HG03354 (cell line): Measurements from ENCODE around the gene SPP1.
"Not testable (repeated sequence)": the region's sequence is repeated elsewhere in the genome, so short reads cannot be mapped to it uniquely, and the experiment has no call there.

Source experiments
- ATAC-seq: cut with Tn5 transposase; IDR thresholded peaks from one replicate; pipeline ENCODE4 v1.9.1; 2021; ENCODE audit warnings: mild to moderate bottlenecking; ENCODE audit not compliant: unreplicated experiment, poor library complexity, severe bottlenecking

The SPP1 gene

GRCh38 chr4:87983996-87984395, 8.5 kb downstream of the SPP1 start:
- no peak for ATAC-seq

DNA sequence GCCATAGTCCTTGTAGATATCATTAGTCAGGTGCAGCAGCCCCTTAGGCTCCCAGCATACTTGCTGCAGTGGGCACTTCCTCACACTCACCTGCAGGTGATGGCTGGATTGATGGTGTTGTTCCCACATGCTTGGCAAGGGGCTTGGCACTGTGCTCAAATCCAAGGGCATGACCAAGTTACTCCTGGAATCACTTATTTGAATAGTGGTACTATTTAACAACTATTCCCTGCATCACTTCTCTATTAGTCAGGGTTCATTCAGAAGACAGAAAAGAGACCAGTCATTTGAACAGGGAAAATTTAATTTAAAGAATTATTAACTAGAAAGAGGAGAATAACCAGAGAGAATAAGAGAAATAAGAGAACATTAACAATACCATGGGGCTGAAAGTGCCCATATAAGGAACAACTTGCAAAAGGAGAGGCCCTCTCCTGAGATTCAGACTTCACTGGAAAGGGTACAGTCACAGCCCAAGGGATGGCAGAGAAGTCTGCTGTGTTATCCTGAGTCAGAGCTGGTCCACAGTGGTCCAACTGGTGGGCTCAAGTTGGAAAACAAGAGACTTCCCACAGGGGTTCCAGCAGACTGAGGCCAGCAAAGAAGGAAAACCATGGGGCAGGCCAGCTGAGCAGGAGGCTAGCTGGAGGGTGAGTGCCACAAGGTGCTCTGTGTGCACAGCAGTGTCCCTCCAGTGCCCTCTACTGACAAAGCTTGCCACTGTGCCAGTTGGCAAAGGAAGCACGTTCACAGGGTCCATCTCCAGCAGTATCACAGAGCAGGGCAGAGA, 9.8 kb downstream of the SPP1 start:
- peak; percentile 79 for ATAC-seq

GRCh38 chr4:87985887-87986200, 10.3 kb downstream of the SPP1 start:
- no peak for ATAC-seq

DNA sequence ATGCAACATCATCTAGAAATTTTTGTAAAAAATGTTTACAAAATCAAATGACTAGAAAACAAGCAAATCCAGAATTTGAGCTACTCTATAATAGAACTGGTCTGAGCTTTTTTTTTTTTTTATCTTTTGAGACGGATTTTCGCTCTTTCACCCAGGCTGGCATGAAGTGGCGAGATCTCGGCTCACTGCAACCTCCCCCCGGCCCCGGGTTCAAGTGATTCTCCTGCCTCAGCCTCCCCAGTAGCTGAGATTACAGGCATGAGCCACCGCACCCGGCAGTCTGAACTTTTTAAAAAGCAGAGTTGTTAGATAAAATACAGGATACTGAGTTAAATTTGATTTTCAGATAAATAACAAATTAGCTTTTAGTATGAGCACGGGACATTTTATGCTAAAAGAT, 11.0 kb downstream of the SPP1 start:
- ATAC-seq: no peak

- ATAC-seq: no peak
Measured at GRCh38 chr4:87989765-87990164, 14.3 kb downstream of the SPP1 start.

DNA sequence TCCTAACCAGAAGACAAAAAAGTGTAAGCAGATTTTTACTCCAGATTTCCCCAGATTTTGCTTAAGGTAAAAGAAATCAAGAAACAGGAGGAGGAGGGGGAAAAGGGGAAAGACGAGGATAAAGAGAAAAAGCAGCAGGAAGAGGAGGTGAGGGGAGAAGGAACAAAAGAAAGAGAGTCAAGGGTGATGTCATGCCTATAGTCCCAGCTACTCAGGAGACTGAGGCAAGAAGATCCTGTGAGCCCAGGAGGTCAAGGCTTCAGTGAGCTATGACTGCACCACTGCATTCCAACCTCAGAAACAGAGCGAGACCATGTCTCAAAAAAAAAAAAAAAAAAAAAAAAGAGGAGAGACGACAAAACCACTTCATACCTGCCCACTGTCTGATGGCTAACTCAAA, 19.9 kb downstream of the SPP1 start:
- ATAC-seq: no peak

- not testable (repeated sequence) for ATAC-seq
Measured at GRCh38 chr4:87999191-87999691, 23.7 kb downstream of the SPP1 start.

DNA sequence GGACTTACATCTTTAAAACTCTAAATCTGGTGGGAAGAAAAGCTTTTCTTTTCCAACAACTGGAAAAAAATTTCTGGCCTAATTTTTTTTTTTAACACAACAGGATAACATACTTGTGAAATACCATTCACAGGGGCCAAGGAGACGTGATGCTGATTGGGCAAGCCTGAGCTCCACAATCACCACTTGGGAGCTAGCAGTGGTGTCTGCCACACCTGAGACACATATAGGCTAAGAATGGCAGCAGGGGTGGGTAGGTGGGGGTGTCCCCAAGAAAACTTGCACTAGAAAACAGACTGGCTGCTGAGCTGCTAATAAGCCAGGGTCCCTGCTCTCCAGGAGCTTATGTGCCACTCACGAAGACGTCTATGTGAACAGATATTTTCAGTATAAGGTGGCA, 26.4 kb downstream of the SPP1 start:
- no peak for ATAC-seq

DNA sequence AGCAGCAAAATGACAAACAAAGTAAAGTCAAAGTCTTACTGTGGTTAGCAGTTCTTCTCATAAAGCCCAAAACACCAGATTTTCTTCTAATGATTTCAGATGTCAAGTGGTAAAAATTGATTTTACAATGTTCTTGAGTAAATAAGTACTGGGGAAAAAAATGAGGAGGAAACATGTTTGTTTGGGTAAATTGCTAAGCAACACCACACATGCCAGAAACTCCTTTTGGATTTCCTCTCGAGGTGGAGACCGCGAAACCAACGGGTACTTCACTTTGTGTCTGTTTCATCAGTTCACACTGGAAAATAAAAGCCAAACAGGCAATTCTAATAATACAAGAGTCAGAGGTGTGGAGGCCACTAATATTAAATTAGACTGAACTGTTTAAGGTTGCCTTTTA, 27.3 kb downstream of the SPP1 start:
- ATAC-seq: no peak

GRCh38 chr4:88003261-88003660, 27.7 kb downstream of the SPP1 start:
- no peak for ATAC-seq

DNA sequence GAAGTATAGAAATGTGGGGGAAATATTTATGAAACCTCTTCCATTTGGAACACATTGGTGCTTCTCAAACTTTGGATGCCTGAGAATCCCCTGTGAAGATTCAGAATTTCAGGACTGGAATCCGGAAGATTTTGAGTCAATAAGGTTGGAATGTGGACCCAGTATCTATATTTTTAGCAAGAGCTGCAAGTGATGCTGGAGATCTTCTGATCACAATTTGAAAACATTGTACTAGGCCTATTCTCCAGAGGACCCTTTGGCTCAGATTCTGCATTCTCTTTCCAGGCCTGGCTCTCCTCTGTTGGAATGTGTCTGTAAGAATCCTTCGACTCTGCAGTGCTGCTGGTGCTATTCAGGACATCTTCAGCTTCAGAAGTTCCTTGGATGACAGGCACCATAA, 29.6 kb downstream of the SPP1 start:
- no peak for ATAC-seq

GRCh38 chr4:88005946-88006345, 30.4 kb downstream of the SPP1 start:
- ATAC-seq: no peak

DNA sequence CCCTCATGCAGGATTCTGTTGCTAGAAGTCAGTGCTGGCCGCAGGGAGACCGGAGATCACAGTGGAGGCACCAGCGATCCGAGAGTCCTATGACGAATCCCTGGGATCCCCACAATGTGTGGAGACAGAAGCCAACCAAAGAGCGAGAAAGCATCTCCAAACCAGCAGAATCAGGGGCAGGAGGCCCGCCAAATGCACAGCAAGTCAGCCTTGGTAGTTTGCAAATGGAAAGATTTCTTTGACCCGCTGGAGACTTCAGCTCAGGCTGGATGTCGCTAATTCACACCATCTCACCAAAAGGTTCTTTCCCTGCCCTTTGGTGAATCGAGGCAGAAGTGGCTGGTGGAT, 31.4 kb downstream of the SPP1 start:
- ATAC-seq: no peak

GRCh38 chr4:88007304-88008121, 32.0 kb downstream of the SPP1 start, which contains the start of gene PKD2:
PKD2 (plus strand) TSS chr4:88007635; CDS start chr4:88007734, 99 bp downstream.
- peak; percentile 87 for ATAC-seq

DNA sequence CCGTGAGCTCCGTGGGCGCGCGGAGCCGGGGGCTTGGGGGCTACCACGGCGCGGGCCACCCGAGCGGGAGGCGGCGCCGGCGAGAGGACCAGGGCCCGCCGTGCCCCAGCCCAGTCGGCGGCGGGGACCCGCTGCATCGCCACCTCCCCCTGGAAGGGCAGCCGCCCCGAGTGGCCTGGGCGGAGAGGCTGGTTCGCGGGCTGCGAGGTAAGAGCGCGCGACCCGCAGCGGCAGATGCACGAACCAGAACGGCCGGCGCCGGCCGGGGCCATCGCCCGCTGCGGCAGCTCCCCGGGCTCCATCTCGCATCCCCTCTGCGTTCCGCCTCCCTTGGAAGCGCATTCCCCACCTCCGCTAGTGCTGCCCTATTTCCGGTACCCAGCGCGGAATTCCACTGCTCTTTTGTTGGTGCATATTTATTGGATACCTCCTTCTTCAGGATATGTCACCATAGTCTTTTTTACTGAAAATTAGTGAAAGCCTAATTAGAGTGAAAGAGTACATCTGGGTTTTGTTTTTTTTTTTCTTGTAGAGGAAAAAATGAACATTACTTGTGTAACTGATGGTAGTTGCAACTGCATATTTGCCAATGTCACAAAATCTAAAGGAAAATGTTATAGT, 32.7 kb downstream of the SPP1 start:
- ATAC-seq: peak; percentile 51

DNA sequence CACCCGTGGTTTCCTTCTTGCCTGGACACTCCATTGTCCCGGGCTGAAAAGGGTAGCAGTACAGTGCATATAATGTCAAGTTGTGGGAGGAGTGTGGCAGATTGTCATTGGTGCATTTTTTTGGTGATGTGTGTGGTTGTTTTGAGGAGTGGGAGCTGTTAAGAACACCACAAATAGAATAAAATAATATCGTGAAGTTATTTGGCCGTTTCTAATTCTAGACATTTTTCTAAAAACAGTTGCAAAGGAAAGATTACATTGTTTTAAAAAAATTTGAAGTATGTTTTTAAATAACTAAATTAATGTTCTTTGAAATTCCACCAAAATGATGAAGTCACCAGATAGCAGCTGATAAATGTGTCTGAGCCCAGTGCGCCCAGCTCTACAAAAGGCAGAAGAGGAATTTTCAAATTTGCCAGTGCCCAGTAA, 33.2 kb downstream of the SPP1 start:
- ATAC-seq: no peak

- no peak for ATAC-seq
Measured at GRCh38 chr4:88009871-88010270, 34.4 kb downstream of the SPP1 start.

DNA sequence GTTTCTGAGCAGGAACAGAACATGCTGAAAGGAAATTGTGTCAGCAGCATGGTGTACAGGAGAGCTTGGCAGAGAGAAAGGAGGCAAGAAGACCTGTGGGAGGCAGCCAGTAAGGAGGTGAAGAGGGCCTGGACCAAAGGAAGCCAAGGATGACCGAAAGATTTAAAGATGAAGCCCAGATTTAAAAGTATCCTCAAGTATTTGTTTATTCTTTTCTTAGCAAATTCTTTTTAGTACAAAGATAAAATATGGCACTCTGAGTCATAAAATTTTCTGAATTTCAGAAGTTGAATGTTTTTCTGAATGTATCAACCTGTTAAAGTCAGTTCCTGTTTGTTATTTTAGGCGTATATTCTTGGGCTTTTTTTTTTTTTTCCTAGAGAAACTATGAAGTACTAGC, 35.5 kb downstream of the SPP1 start:
- ATAC-seq: no peak

- ATAC-seq: peak; percentile 55
Measured at GRCh38 chr4:88012647-88013046, 37.1 kb downstream of the SPP1 start.

DNA sequence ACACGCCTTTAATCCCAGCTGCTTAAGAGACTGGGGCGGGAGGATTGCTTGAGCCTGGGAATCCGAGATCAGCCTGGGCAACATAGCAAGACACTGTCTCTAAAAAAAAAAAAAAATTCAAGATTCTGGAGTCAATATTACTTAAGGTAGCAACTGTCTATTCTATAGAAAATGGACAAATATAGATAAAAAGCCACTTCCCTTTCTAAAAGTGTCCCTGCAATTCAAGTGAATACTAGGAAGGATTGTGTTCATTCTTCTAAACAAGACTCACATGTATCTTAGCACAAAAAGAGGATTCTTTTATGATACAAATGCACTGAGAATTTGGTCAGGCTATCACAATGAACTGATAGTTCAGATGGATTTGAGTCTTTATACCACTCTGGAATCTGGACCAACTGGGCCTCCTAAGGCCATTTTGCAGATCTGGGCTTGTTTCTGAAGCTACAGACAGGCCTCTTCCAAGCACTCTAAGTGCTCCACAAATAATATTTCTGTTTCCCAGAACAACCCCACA, 38.9 kb downstream of the SPP1 start:
- ATAC-seq: no peak
